Measurements from ENCODE around the gene ROCK2. TPM values are rescaled to one million over a fixed set of nuclear protein-coding genes. Genes with fewer than 3 reads are reported as not detected.

The ROCK2 gene
- total and polyA plus RNA-seq, 2 of the 8 experiments (the other 6 are each of a cell fraction or from before 2014, with no cell fraction given) = 2.7 to 29.0 TPM

GRCh38 chr2:11314487-11314886, 29.9 kb downstream of the ROCK2 start (continued):
- TF ChIP-seq, protein P1, sequence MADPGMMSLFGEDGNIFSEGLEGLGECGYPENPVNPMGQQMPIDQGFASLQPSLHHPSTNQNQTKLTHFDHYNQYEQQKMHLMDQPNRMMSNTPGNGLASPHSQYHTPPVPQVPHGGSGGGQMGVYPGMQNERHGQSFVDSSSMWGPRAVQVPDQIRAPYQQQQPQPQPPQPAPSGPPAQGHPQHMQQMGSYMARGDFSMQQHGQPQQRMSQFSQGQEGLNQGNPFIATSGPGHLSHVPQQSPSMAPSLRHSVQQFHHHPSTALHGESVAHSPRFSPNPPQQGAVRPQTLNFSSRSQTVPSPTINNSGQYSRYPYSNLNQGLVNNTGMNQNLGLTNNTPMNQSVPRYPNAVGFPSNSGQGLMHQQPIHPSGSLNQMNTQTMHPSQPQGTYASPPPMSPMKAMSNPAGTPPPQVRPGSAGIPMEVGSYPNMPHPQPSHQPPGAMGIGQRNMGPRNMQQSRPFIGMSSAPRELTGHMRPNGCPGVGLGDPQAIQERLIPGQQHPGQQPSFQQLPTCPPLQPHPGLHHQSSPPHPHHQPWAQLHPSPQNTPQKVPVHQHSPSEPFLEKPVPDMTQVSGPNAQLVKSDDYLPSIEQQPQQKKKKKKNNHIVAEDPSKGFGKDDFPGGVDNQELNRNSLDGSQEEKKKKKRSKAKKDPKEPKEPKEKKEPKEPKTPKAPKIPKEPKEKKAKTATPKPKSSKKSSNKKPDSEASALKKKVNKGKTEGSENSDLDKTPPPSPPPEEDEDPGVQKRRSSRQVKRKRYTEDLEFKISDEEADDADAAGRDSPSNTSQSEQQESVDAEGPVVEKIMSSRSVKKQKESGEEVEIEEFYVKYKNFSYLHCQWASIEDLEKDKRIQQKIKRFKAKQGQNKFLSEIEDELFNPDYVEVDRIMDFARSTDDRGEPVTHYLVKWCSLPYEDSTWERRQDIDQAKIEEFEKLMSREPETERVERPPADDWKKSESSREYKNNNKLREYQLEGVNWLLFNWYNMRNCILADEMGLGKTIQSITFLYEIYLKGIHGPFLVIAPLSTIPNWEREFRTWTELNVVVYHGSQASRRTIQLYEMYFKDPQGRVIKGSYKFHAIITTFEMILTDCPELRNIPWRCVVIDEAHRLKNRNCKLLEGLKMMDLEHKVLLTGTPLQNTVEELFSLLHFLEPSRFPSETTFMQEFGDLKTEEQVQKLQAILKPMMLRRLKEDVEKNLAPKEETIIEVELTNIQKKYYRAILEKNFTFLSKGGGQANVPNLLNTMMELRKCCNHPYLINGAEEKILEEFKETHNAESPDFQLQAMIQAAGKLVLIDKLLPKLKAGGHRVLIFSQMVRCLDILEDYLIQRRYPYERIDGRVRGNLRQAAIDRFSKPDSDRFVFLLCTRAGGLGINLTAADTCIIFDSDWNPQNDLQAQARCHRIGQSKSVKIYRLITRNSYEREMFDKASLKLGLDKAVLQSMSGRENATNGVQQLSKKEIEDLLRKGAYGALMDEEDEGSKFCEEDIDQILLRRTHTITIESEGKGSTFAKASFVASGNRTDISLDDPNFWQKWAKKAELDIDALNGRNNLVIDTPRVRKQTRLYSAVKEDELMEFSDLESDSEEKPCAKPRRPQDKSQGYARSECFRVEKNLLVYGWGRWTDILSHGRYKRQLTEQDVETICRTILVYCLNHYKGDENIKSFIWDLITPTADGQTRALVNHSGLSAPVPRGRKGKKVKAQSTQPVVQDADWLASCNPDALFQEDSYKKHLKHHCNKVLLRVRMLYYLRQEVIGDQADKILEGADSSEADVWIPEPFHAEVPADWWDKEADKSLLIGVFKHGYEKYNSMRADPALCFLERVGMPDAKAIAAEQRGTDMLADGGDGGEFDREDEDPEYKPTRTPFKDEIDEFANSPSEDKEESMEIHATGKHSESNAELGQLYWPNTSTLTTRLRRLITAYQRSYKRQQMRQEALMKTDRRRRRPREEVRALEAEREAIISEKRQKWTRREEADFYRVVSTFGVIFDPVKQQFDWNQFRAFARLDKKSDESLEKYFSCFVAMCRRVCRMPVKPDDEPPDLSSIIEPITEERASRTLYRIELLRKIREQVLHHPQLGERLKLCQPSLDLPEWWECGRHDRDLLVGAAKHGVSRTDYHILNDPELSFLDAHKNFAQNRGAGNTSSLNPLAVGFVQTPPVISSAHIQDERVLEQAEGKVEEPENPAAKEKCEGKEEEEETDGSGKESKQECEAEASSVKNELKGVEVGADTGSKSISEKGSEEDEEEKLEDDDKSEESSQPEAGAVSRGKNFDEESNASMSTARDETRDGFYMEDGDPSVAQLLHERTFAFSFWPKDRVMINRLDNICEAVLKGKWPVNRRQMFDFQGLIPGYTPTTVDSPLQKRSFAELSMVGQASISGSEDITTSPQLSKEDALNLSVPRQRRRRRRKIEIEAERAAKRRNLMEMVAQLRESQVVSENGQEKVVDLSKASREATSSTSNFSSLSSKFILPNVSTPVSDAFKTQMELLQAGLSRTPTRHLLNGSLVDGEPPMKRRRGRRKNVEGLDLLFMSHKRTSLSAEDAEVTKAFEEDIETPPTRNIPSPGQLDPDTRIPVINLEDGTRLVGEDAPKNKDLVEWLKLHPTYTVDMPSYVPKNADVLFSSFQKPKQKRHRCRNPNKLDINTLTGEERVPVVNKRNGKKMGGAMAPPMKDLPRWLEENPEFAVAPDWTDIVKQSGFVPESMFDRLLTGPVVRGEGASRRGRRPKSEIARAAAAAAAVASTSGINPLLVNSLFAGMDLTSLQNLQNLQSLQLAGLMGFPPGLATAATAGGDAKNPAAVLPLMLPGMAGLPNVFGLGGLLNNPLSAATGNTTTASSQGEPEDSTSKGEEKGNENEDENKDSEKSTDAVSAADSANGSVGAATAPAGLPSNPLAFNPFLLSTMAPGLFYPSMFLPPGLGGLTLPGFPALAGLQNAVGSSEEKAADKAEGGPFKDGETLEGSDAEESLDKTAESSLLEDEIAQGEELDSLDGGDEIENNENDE (IDR thresholded peaks at IDR 0.05; ENCODE audit: insufficient replicate concordance, low read length) = no peak
- no peak for TF ChIP-seq ATF3 (IDR thresholded peaks at IDR 0.05; ENCODE audit: insufficient read depth, low read depth, low read length)
- TF ChIP-seq KDM1A (IDR thresholded peaks at IDR 0.05; ENCODE audit: borderline replicate concordance, low read length) = no peak
- no peak for TF ChIP-seq NANOG (IDR thresholded peaks at IDR 0.05; ENCODE audit: insufficient read depth, low read depth, low read length, poor library complexity, severe bottlenecking)
- TF ChIP-seq SIN3A (conservative IDR thresholded peaks at IDR 0.05 in 1 of 2, IDR thresholded peaks at IDR 0.05 in 1 of 2; ENCODE audit: low read depth in 1 of 2, low read length in 2 of 2) = no peak
- TF ChIP-seq RNF2 (IDR thresholded peaks at IDR 0.05; ENCODE audit: borderline replicate concordance, low read depth, low read length, missing control alignments, poor library complexity, severe bottlenecking) = no peak
- TF ChIP-seq RBBP5 (IDR thresholded peaks at IDR 0.05; ENCODE audit: borderline replicate concordance, low read depth, low read length) = no peak
- no peak for TF ChIP-seq TBP (IDR thresholded peaks at IDR 0.05; ENCODE audit: low read depth, low read length)

All from H1 (cell line).